K562 (cell line): ENCODE data around the gene SAMD4A. TPM values are rescaled to one million over a fixed set of nuclear protein-coding genes. Genes with fewer than 3 reads are reported as not detected.

Experiments used
- ATAC-seq: fragments of 200-7000 bp; cut with Tn5 transposase; 3 replicates; pipeline ENCODE4 v1.9.1; 2020; ENCODE audit warnings: moderate library complexity
- BruUV-seq: library from RNA; stranded (reverse); fragments of 400-500 nt; replicated peaks from 2 replicates; lab custom pipeline; 2021; lab: Mats Ljungman, UMichigan
- CTCF ChIA-PET: fragments of 300-600 bp; formaldehyde crosslinking; extraction: SDS; loops from one replicate; lab custom pipeline; 2021; ENCODE audit warnings: low intra/inter-chr PET ratio; lab: Yijun Ruan, JAX
- POLR2A ChIA-PET: fragments of 300-600, 350-650 bp; sonication (Branson Sonifier 250); formaldehyde crosslinking; extraction: SDS; loops from one replicate; lab custom pipeline; 2021; ENCODE audit warnings: antibody characterized with exemption, inconsistent platforms; lab: Yijun Ruan, JAX
- DNase-seq, 4 experiments: peaks; one replicate each; pipeline versions ENCODE4 v3.0.0 to v3.0.0-alpha.2; 2011 to 2018; ENCODE audit warnings: low spot score in 3 of 4, mixed read lengths in 3 of 4; ENCODE audit errors: extremely low read depth in 1 of 4
- FAIRE-seq: peaks from 2 replicates; lab custom pipeline; 2011; peaks lifted over from hg19 to GRCh38; lab: Jason Lieb, UNC
- H2AFZ ChIP-seq: 2 replicates; pipeline ENCODE4 v1.6.0; 2011; ENCODE audit warnings: low read depth, low read length, control low read depth, inconsistent platforms
- H3K27ac ChIP-seq: fragments of 200-600 bp; 3 replicates; pipeline ENCODE4 v1.8.0; 2011; ENCODE audit warnings: low read depth, mild to moderate bottlenecking, control low read depth, inconsistent platforms, low read length, moderate library complexity, mixed read lengths; ENCODE audit errors: extremely low read depth
- H3K27me3 ChIP-seq, 2 experiments: fragments of 300-600 bp in 1 of 2; 2 replicates in 1 of 2; 3 replicates in 1 of 2; pipeline versions ENCODE4 v1.6.0 to v1.8.0; 2011; ENCODE audit warnings: inconsistent platforms in 2 of 2, low read length in 2 of 2, mild to moderate bottlenecking in 1 of 2, mixed read lengths in 1 of 2, moderate library complexity in 1 of 2; ENCODE audit not compliant: control insufficient read depth in 2 of 2, insufficient read depth in 2 of 2
- H3K36me3 ChIP-seq: fragments of 300-600 bp; 3 replicates; pipeline ENCODE4 v1.8.0; 2011; ENCODE audit warnings: mild to moderate bottlenecking, low read length, inconsistent platforms; ENCODE audit not compliant: control insufficient read depth, insufficient read depth
- H3K4me1 ChIP-seq, 2 experiments: fragments of 200-600 bp in 1 of 2; replicated peaks in 1 of 2; 2 replicates in 1 of 2; 3 replicates in 1 of 2; pipeline versions ENCODE4 v1.5.1 to v1.8.0; 2011; ENCODE audit warnings: inconsistent platforms in 2 of 2, low read length in 2 of 2, mild to moderate bottlenecking in 1 of 2, mixed read lengths in 1 of 2, moderate library complexity in 1 of 2; ENCODE audit not compliant: control insufficient read depth in 2 of 2, insufficient read depth in 2 of 2
- H3K4me2 ChIP-seq: 2 replicates; pipeline ENCODE4 v1.6.1; 2011; ENCODE audit warnings: low read length, control low read depth, inconsistent platforms, mixed read lengths; ENCODE audit not compliant: insufficient read depth
- H3K4me3 ChIP-seq: fragments of 200-600 bp; sonication (generic), shearing (Covaris generic); 2 replicates; pipeline ENCODE4 v1.5.1; 2016; ENCODE audit warnings: control low read depth, inconsistent platforms
- H3K79me2 ChIP-seq: fragments of 200-600 bp; 3 replicates; pipeline ENCODE4 v1.8.0; 2011; ENCODE audit warnings: low read length, inconsistent platforms; ENCODE audit not compliant: control insufficient read depth, insufficient read depth
- H3K9ac ChIP-seq, 2 experiments: 2 replicates each; pipeline versions ENCODE4 v1.6.0 to v1.6.1; 2011; ENCODE audit warnings: low read depth in 2 of 2, low read length in 2 of 2, control low read depth in 1 of 2, inconsistent platforms in 1 of 2, mild to moderate bottlenecking in 1 of 2, mixed read lengths in 1 of 2; ENCODE audit not compliant: insufficient read depth in 1 of 2
- H3K9me1 ChIP-seq: one replicate; pipeline ENCODE4 v1.6.0; 2011; ENCODE audit warnings: inconsistent platforms, mild to moderate bottlenecking, low read length, moderate library complexity; ENCODE audit not compliant: control insufficient read depth, insufficient read depth
- H3K9me3 ChIP-seq: replicated peaks from 2 replicates; pipeline ENCODE4 v1.5.1; 2011; ENCODE audit warnings: low read depth, low read length, inconsistent platforms; ENCODE audit not compliant: control insufficient read depth, insufficient read depth
- H4K20me1 ChIP-seq: replicated peaks from 2 replicates; pipeline ENCODE4 v1.6.1; 2011; ENCODE audit warnings: low read length, inconsistent platforms, mixed read lengths; ENCODE audit not compliant: control insufficient read depth, insufficient read depth
- CTCF ChIP-seq, 3 experiments: IDR thresholded peaks in 2 of 3; conservative IDR thresholded peaks in 1 of 3; 2 replicates each; pipeline ENCODE4 v1.5.1; 2011 to 2012; ENCODE audit warnings: low read length in 3 of 3, mild to moderate bottlenecking in 3 of 3, control low read depth in 2 of 3, improper control_type of control experiment in 1 of 3, inconsistent platforms in 1 of 3, low read depth in 1 of 3, mixed read lengths in 1 of 3, moderate library complexity in 1 of 3; ENCODE audit not compliant: insufficient read depth in 2 of 3
- JUND ChIP-seq, 2 experiments: IDR thresholded peaks; 2 replicates in 1 of 2; 3 replicates in 1 of 2; pipeline ENCODE4 v1.6.1; 2011; ENCODE audit warnings: borderline replicate concordance in 2 of 2, low read depth in 2 of 2, low read length in 2 of 2, improper control_type of control experiment in 1 of 2, missing biosample characterization in 1 of 2, missing genetic modification characterization in 1 of 2, missing genetic modification reagents in 1 of 2
- PKNOX1 ChIP-seq: fragments of 450-650 bp; IDR thresholded peaks from 2 replicates; pipeline ENCODE4 v1.6.1; 2016
- REST ChIP-seq, 2 experiments: fragments of 450-650 bp; formaldehyde crosslinking in 1 of 2; IDR thresholded peaks; 2 replicates each; pipeline versions ENCODE4 v1.4.0 to v1.6.1; 2014 to 2020; ENCODE audit warnings: mild to moderate bottlenecking in 2 of 2, borderline replicate concordance in 1 of 2, low read depth in 1 of 2
- ZBTB9 ChIP-seq: fragments of 450-650 bp; formaldehyde crosslinking; IDR thresholded peaks from 2 replicates; pipeline ENCODE4 v1.4.0; 2020; ENCODE audit warnings: mild to moderate bottlenecking, moderate library complexity
- WGBS: fragments of 100-300 bp; shearing (Covaris generic); methylation state at CpG from one replicate; pipeline ENCODE4 v1.1.6; 2016; ENCODE audit warnings: low coverage, mixed read lengths; ENCODE audit not compliant: insufficient coverage; ENCODE audit errors: missing lambda C conversion rate; 5-methylcytosine and 5-hydroxymethylcytosine counted together
- in situ Hi-C: fragments of 300-500 bp; cut with MboI; formaldehyde crosslinking; loops from 4 replicates; pipeline ENCODE4 v1.15.0; 2018; ENCODE audit warnings: inconsistent platforms, mixed read lengths
- intact Hi-C: fragments of 100-400 bp; cut with micrococcal nuclease; formaldehyde crosslinking; loops from 2 replicates; pipeline ENCODE4 v1.14.2; 2022
- polyA plus RNA-seq, 8 experiments: library from polyadenylated mRNA; depleted of rRNA in 4 of 8; stranded (reverse) in 5 of 8; unstranded in 3 of 8; fragments of >200 nt; fragmentation: Nextera tagmentation in 2 of 8; fragmentation: Illumina TruSeq in 1 of 8; extraction: Ambion mirVana in 2 of 8; extraction: Trizol in 1 of 8; gene quantifications; 2 replicates each; pipeline versions ENCODE4 v1.2.1 to v1.2.3, GENCODE V29; 2011 to 2014; ENCODE audit warnings: inconsistent platforms in 1 of 8, missing spikeins in 1 of 8
- total RNA-seq, 7 experiments: library from RNA; depleted of rRNA in 6 of 7; stranded (reverse); fragments of >200 nt in 6 of 7; fragmentation: Illumina TruSeq in 2 of 7; extraction: Trizol in 2 of 7; gene quantifications; 2 replicates each; pipeline versions ENCODE4 v1.2.1 to v1.2.3, GENCODE V29; 2011 to 2021; ENCODE audit warnings: low replicate concordance in 1 of 7

Gene SAMD4A
- total and polyA plus RNA-seq, 9 of the 15 experiments (the other 6 are each of a cell fraction or from before 2014, with no cell fraction given): 0.66 to 6.8 (median 3.3) TPM

- in situ Hi-C loops: no loop called here
- ATAC-seq (peak; percentile 52), FAIRE-seq (peak; percentile 60), DNase-seq (peak in 2 of 4 experiments; percentile 17 to 69)
- peaks cover 24% of the 10 kb centered on the region; the same call in 2 of the 3 replicates for H3K36me3 ChIP-seq
- H3K9me3 ChIP-seq: no peaks in the 10 kb centered on the region
- ChIA-PET CTCF (interaction anchor here (1.3 kb wide), 1 partner anchor 159 kb away, joined by 7 read pairs; no protein-coding TSS in a partner anchor), POLR2A (interaction anchor here (0.7 to 1.8 kb wide), 3 partner anchors 9 to 147 kb away, joined by 3 to 7 read pairs (median 7); no protein-coding TSS in a partner anchor)
- H3K27ac ChIP-seq: no peak overlapping the region
- H3K4me1 ChIP-seq: peaks cover 9 to 13% of the 10 kb centered on the region in 2 experiments; a peak in 3 of 5 replicates
- no peaks in the 10 kb centered on the region for H3K9me1 ChIP-seq
- H3K9ac ChIP-seq: no peak overlapping the region
- WGBS: 24% methylated on average over 4 of the region's 4 CpGs
- BruUV-seq: no TSS peak
- peak overlapping the region; percentile 69 for H2AFZ ChIP-seq
- peak overlapping the region; percentile 19 for H3K4me2 ChIP-seq
- intact Hi-C loops: no loop called here
- H3K4me3 ChIP-seq: no peak overlapping the region
- H3K79me2 ChIP-seq: peaks cover 89% of the 10 kb centered on the region
- no peaks in the 10 kb centered on the region for H3K27me3 ChIP-seq
- H4K20me1 ChIP-seq: no peaks in the 10 kb centered on the region
- TF ChIP-seq REST (IDR thresholded peaks at IDR 0.05; ENCODE audit: borderline replicate concordance) (peak; percentile 26; the same call in 1 of the 2 replicates), REST (CRISPR knock-in tag; IDR thresholded peaks at IDR 0.05; ENCODE audit: low read depth) (no peak), JUND (IDR thresholded peaks at IDR 0.05; ENCODE audit: borderline replicate concordance, low read depth, low read length) (0 out of 2 replicates have a peak, but pooled peaks have one; percentile 35), JUND (tag; IDR thresholded peaks at IDR 0.05; ENCODE audit: borderline replicate concordance, low read depth, low read length) (no peak), ZBTB9 (CRISPR knock-in tag) (no peak), CTCF (IDR thresholded peaks at IDR 0.05 in 2 of 3, conservative IDR thresholded peaks at IDR 0.05 in 1 of 3; ENCODE audit: insufficient read depth in 2 of 3, low read depth in 1 of 3, low read length in 3 of 3) (peak; percentile 47 to 66 (median 55); a peak in 5 of 6 replicates), PKNOX1 (peak; percentile 42; the same call in 1 of the 2 replicates)
Observed at GRCh38 chr14:54722791-54723432, 156.0 kb downstream of the SAMD4A start.
